Activated T-cell treated with anti-CD3 and anti-CD28 coated beads for 48 hours (primary cell): ENCODE data around the gene KIAA1217.

ENCODE experiments used
- DNase-seq: peaks from one replicate; pipeline ENCODE4 v3.0.0-alpha.2; 2020; ENCODE audit warnings: low read depth

Gene KIAA1217

GRCh38 chr10:24208661-24209431 lies at the start of gene KIAA1217:
KIAA1217 (plus strand) TSS chr10:24209138; CDS start chr10:24209194, 56 bp downstream.
- DNase-seq: no peak

- DNase-seq: no peak
These were observed 46.5 kb upstream of the KIAA1217 start for GRCh38 chr10:24162206-24162985.

- DNase-seq: no peak
These were observed 45.5 kb upstream of the KIAA1217 start for GRCh38 chr10:24163485-24163884.

GRCh38 chr10:24168258-24169170 lies 40.4 kb upstream of the KIAA1217 start:
- DNase-seq: no peak

- no peak for DNase-seq
These were observed 38.7 kb upstream of the KIAA1217 start for GRCh38 chr10:24170199-24170598.

- no peak for DNase-seq
These were observed 36.0 kb upstream of the KIAA1217 start for GRCh38 chr10:24172909-24173308.

- DNase-seq: no peak
These were observed 34.9 kb upstream of the KIAA1217 start for GRCh38 chr10:24174014-24174413.

GRCh38 chr10:24176658-24177057 lies 32.3 kb upstream of the KIAA1217 start:
- DNase-seq: no peak

- DNase-seq: no peak
These were observed 31.3 kb upstream of the KIAA1217 start for GRCh38 chr10:24177636-24178035.

GRCh38 chr10:24180891-24181290 lies 28.0 kb upstream of the KIAA1217 start:
- DNase-seq: no peak

- no peak for DNase-seq
These were observed 24.5 kb upstream of the KIAA1217 start for GRCh38 chr10:24184455-24184854.

GRCh38 chr10:24193330-24193729 lies 15.6 kb upstream of the KIAA1217 start:
- DNase-seq: no peak

GRCh38 chr10:24197263-24197662 lies 11.7 kb upstream of the KIAA1217 start:
- no peak for DNase-seq

- no peak for DNase-seq
These were observed 7.3 kb upstream of the KIAA1217 start for GRCh38 chr10:24201503-24202180.

GRCh38 chr10:24202181-24202570 lies 6.8 kb upstream of the KIAA1217 start:
- DNase-seq: no peak

- DNase-seq: no peak
These were observed 3.1 kb upstream of the KIAA1217 start for GRCh38 chr10:24205821-24206220.

- DNase-seq: no peak
These were observed 2.6 kb upstream of the KIAA1217 start for GRCh38 chr10:24206334-24206733.

GRCh38 chr10:24206926-24207325 lies 2.0 kb upstream of the KIAA1217 start:
- no peak for DNase-seq

- no peak for DNase-seq
These were observed 1.6 kb upstream of the KIAA1217 start for GRCh38 chr10:24207341-24207740.

GRCh38 chr10:24207781-24208611 lies 942 bp upstream of the KIAA1217 start:
- no peak for DNase-seq

- peak; percentile 38 for DNase-seq
These were observed 464 bp downstream of the KIAA1217 start for GRCh38 chr10:24209432-24209771.
